Measurements from ENCODE around the gene TTI1.

TTI1 gene

GRCh38 chr20:38021087-38021772 is 12.0 kb downstream of the TTI1 start (continued):
- TF ChIP-seq ZNF518A (tag by site-specific recombination; conservative IDR thresholded peaks at IDR 0.05; ENCODE audit: low read depth), result no peak

- no peaks in the 10 kb centered on the region for H3K9me3 ChIP-seq (ENCODE audit: control insufficient read depth, insufficient read depth, low read depth, low read length)
- TF ChIP-seq ZNF558 (tag by site-specific recombination; IDR thresholded peaks at IDR 0.05) (peak; percentile 97), ZNF654 (tag by site-specific recombination; IDR thresholded peaks at IDR 0.05; ENCODE audit: low read depth) (no peak)
- no peak overlapping the region for H3K4me3 ChIP-seq (ENCODE audit: low read depth, low read length)
- 0 out of 2 replicates have a peak, but pooled peaks cover under 1% of the 10 kb centered on the region for H3K4me1 ChIP-seq (ENCODE audit: control insufficient read depth, insufficient read depth, low read length)
- peaks cover 6 to 57% of the 10 kb centered on the region in 2 experiments; a peak in 2 of 3 replicates for H3K36me3 ChIP-seq (ENCODE audit: control insufficient read depth in 2 of 2, insufficient read depth in 1 of 2, low read length in 2 of 2)
- no peak overlapping the region for H3K27ac ChIP-seq (ENCODE audit: extremely low read depth, low read depth, low read length)
- POLR2A ChIA-PET, result no interaction called here
- CTCF ChIA-PET, result interaction anchor here (0.6 to 0.7 kb wide), 2 partner anchors 110 to 628 kb away, joined by 3 read pairs; no protein-coding TSS in a partner anchor
Measured at GRCh38 chr20:38018385-38018784, 14.9 kb downstream of the TTI1 start.

- TF ChIP-seq ZSCAN16 (tag by site-specific recombination; IDR thresholded peaks at IDR 0.05) (no peak), SETDB1 (IDR thresholded peaks at IDR 0.05; ENCODE audit: insufficient read length, low read length) (peak; percentile 79)
- no peak overlapping the region for H3K27ac ChIP-seq (ENCODE audit: extremely low read depth, low read depth, low read length)
- H3K4me1 ChIP-seq (ENCODE audit: control insufficient read depth, insufficient read depth, low read length), result no peaks in the 10 kb centered on the region
- H3K9me3 ChIP-seq (ENCODE audit: control insufficient read depth, insufficient read depth, low read depth, low read length), result no peaks in the 10 kb centered on the region
- POLR2A ChIA-PET, result no interaction called here
- CTCF ChIA-PET, result no interaction called here
- no peak overlapping the region for H3K4me3 ChIP-seq (ENCODE audit: low read depth, low read length)
- H3K36me3 ChIP-seq (ENCODE audit: control insufficient read depth in 2 of 2, insufficient read depth in 1 of 2, low read length in 2 of 2), result peaks cover 6 to 62% of the 10 kb centered on the region in 2 experiments; a peak in 2 of 3 replicates
Measured at GRCh38 chr20:38017959-38018358, 15.3 kb downstream of the TTI1 start.

- Histone ChIP-seq H3K27ac (ENCODE audit: extremely low read depth, low read depth, low read length) (no peak overlapping the region), H3K4me3 (ENCODE audit: low read depth, low read length) (no peak overlapping the region), H3K36me3 (ENCODE audit: control insufficient read depth in 2 of 2, insufficient read depth in 1 of 2, low read length in 2 of 2) (peaks cover 4 to 81% of the 10 kb centered on the region in 2 experiments; a peak in 2 of 3 replicates), H3K4me1 (ENCODE audit: control insufficient read depth, insufficient read depth, low read length) (no peaks in the 10 kb centered on the region), H3K9me3 (ENCODE audit: control insufficient read depth, insufficient read depth, low read depth, low read length) (no peaks in the 10 kb centered on the region)
- POLR2A ChIA-PET, result no interaction called here
- no peak for TF ChIP-seq SALL2 (tag by site-specific recombination; IDR thresholded peaks at IDR 0.05; ENCODE audit: borderline replicate concordance)
- CTCF ChIA-PET, result interaction anchor here (0.6 kb wide), 1 partner anchor 16 kb away, joined by 6 read pairs; no protein-coding TSS in a partner anchor
Measured at GRCh38 chr20:38013887-38014286, 19.4 kb downstream of the TTI1 start.

- H3K4me1 ChIP-seq (ENCODE audit: control insufficient read depth, insufficient read depth, low read length), result no peaks in the 10 kb centered on the region
- no peak overlapping the region for H3K27ac ChIP-seq (ENCODE audit: extremely low read depth, low read depth, low read length)
- no peak overlapping the region for H3K4me3 ChIP-seq (ENCODE audit: low read depth, low read length)
- ChIA-PET CTCF (no interaction called here), POLR2A (no interaction called here)
- H3K9me3 ChIP-seq (ENCODE audit: control insufficient read depth, insufficient read depth, low read depth, low read length), result no peaks in the 10 kb centered on the region
- peaks cover 0 to 77% of the 10 kb centered on the region in 2 experiments; a peak in 1 of 3 replicates for H3K36me3 ChIP-seq (ENCODE audit: control insufficient read depth in 2 of 2, insufficient read depth in 1 of 2, low read length in 2 of 2)
- TF ChIP-seq ZNF169 (tag by site-specific recombination; IDR thresholded peaks at IDR 0.05), result no peak
- no peak for TF ChIP-seq ZNF366 (tag by site-specific recombination; conservative IDR thresholded peaks at IDR 0.05)
- TF ChIP-seq ZNF473 (tag by site-specific recombination; IDR thresholded peaks at IDR 0.05), result no peak
- TF ChIP-seq REST (tag by site-specific recombination; IDR thresholded peaks at IDR 0.05), result no peak
- TF ChIP-seq GLIS1 (tag by site-specific recombination; IDR thresholded peaks at IDR 0.05), result no peak
- no peak for TF ChIP-seq ZNF132 (tag by site-specific recombination; IDR thresholded peaks at IDR 0.05; ENCODE audit: borderline replicate concordance)
- TF ChIP-seq ZNF521 (tag by site-specific recombination; IDR thresholded peaks at IDR 0.05), result no peak
Measured at GRCh38 chr20:38012332-38012731, 20.9 kb downstream of the TTI1 start.

Measured in HEK293 (cell line).